H1 (cell line): Measurements from ENCODE around the gene EIF4A2. TPM values are rescaled to one million over a fixed set of nuclear protein-coding genes. Genes with fewer than 3 reads are reported as not detected.

ENCODE experiments used
- CTCF ChIA-PET: fragments of 300-600 bp; sonication (Branson Sonifier 250); formaldehyde crosslinking; loops from one replicate; lab custom pipeline; 2021; ENCODE audit not compliant: partially characterized antibody; lab: Charles Lee
- POLR2A ChIA-PET: fragments of 300-600 bp; sonication (Branson Sonifier 250); formaldehyde crosslinking; loops from one replicate; lab custom pipeline; 2021; ENCODE audit warnings: inconsistent platforms; ENCODE audit not compliant: partially characterized antibody; lab: Charles Lee
- DNase-seq, 2 experiments: peaks; one replicate each; pipeline versions ENCODE4 v3.0.0 to v3.0.0-alpha.2; 2010 to 2022; ENCODE audit warnings: low spot score in 2 of 2, low read depth in 1 of 2, mixed read lengths in 1 of 2
- FAIRE-seq: peaks from 2 replicates; lab custom pipeline; 2011; peaks lifted over from hg19 to GRCh38; lab: Jason Lieb, UNC
- H2AFZ ChIP-seq: 2 replicates; pipeline ENCODE4 v1.8.1; 2012; ENCODE audit warnings: low read length, inconsistent platforms
- H2AK5ac ChIP-seq: 2 replicates; pipeline ENCODE4 v1.6.1; 2013; ENCODE audit warnings: low read depth, low read length
- H2BK120ac ChIP-seq: replicated peaks from 2 replicates; pipeline ENCODE3; 2013; ENCODE audit warnings: low read depth, low read length, inconsistent platforms
- H2BK12ac ChIP-seq: 2 replicates; pipeline ENCODE4 v1.6.1; 2013; ENCODE audit warnings: low read depth, low read length
- H2BK15ac ChIP-seq: 2 replicates; pipeline ENCODE4 v1.6.1; 2013; ENCODE audit warnings: low read length
- H2BK20ac ChIP-seq: 2 replicates; pipeline ENCODE4 v1.6.1; 2013; ENCODE audit warnings: low read length
- H2BK5ac ChIP-seq: 2 replicates; pipeline ENCODE4 v1.6.1; 2013; ENCODE audit warnings: low read depth, low read length
- H3K14ac ChIP-seq: 2 replicates; pipeline ENCODE4 v1.6.1; 2013; ENCODE audit warnings: inconsistent platforms; ENCODE audit not compliant: insufficient read length
- H3K18ac ChIP-seq: 2 replicates; pipeline ENCODE4 v1.6.1; 2013; ENCODE audit warnings: low read length; ENCODE audit errors: extremely low read depth
- H3K23ac ChIP-seq: 2 replicates; pipeline ENCODE4 v1.6.1; 2013; ENCODE audit warnings: inconsistent platforms; ENCODE audit not compliant: insufficient read length
- H3K23me2 ChIP-seq: 2 replicates; pipeline ENCODE4 v1.6.1; 2013; ENCODE audit warnings: low read depth, low read length
- H3K27ac ChIP-seq: 2 replicates; pipeline ENCODE4 v1.6.1; 2011; ENCODE audit warnings: low read depth, low read length, inconsistent platforms
- H3K27me3 ChIP-seq, 4 experiments: replicated peaks in 1 of 4; 1 replicate in 1 of 4; 2 replicates in 3 of 4; pipeline versions ENCODE4 v1.6.1 to v1.8.1; 2011 to 2013; ENCODE audit warnings: low read length in 3 of 4, mild to moderate bottlenecking in 3 of 4, inconsistent platforms in 2 of 4, mixed read lengths in 2 of 4, moderate library complexity in 1 of 4; ENCODE audit not compliant: control insufficient read depth in 3 of 4, insufficient read depth in 3 of 4; ENCODE audit errors: extremely low read depth in 1 of 4
- H3K36me3 ChIP-seq, 4 experiments: 2 replicates each; pipeline versions ENCODE4 v1.6.1 to v1.8.1; 2011 to 2013; ENCODE audit warnings: mild to moderate bottlenecking in 4 of 4, low read length in 3 of 4, moderate library complexity in 2 of 4, control low read depth in 1 of 4, inconsistent platforms in 1 of 4; ENCODE audit not compliant: insufficient read depth in 4 of 4, control insufficient read depth in 2 of 4
- H3K4ac ChIP-seq: replicated peaks from 2 replicates; pipeline ENCODE3; 2013; ENCODE audit warnings: low read length, low read depth, mixed read lengths, inconsistent platforms; ENCODE audit not compliant: insufficient read length
- H3K4me1 ChIP-seq, 4 experiments: replicated peaks in 1 of 4; 1 replicate in 1 of 4; 2 replicates in 3 of 4; pipeline versions ENCODE4 v1.6.1 to v1.8.1; 2011 to 2013; ENCODE audit warnings: low read length in 3 of 4, inconsistent platforms in 2 of 4, mixed read lengths in 1 of 4; ENCODE audit not compliant: insufficient read depth in 4 of 4, control insufficient read depth in 3 of 4
- H3K4me2 ChIP-seq, 2 experiments: 2 replicates each; pipeline versions ENCODE4 v1.6.1 to v1.8.1; 2011 to 2013; ENCODE audit warnings: low read depth in 2 of 2, low read length in 2 of 2, control low read depth in 1 of 2, inconsistent platforms in 1 of 2, mild to moderate bottlenecking in 1 of 2; ENCODE audit not compliant: insufficient read depth in 1 of 2
- H3K4me3 ChIP-seq, 4 experiments: fragments of 200-600, 300-600 bp in 1 of 4; sonication (generic), shearing (Covaris generic), sonication (Bioruptor Twin) in 1 of 4; 2 replicates each; pipeline versions ENCODE4 v1.5.1 to v1.8.1; 2011 to 2016; ENCODE audit warnings: low read length in 4 of 4, low read depth in 3 of 4, control low read depth in 2 of 4, inconsistent platforms in 2 of 4, mild to moderate bottlenecking in 2 of 4, mixed read lengths in 1 of 4, moderate library complexity in 1 of 4; ENCODE audit not compliant: insufficient read depth in 2 of 4; ENCODE audit errors: extremely low read depth in 1 of 4
- H3K56ac ChIP-seq: replicated peaks from 2 replicates; pipeline ENCODE3; 2013; ENCODE audit warnings: low read depth, mild to moderate bottlenecking, mixed read lengths, low read length, inconsistent platforms; ENCODE audit not compliant: insufficient read length
- H3K79me1 ChIP-seq: 2 replicates; pipeline ENCODE4 v1.6.1; 2013; ENCODE audit warnings: low read depth, low read length, control low read depth
- H3K79me2 ChIP-seq, 2 experiments: 2 replicates each; pipeline versions ENCODE4 v1.6.1 to v1.8.1; 2012 to 2013; ENCODE audit warnings: low read length in 2 of 2, mild to moderate bottlenecking in 2 of 2, inconsistent platforms in 1 of 2; ENCODE audit not compliant: insufficient read depth in 2 of 2, control insufficient read depth in 1 of 2
- H3K9ac ChIP-seq, 4 experiments: replicated peaks in 1 of 4; 1 replicate in 1 of 4; 2 replicates in 3 of 4; pipeline versions ENCODE4 v1.6.1 to v1.8.1; 2011 to 2013; ENCODE audit warnings: low read depth in 3 of 4, low read length in 3 of 4, control low read depth in 2 of 4, mild to moderate bottlenecking in 2 of 4, moderate library complexity in 2 of 4, inconsistent platforms in 1 of 4; ENCODE audit errors: extremely low read depth in 1 of 4
- H3K9me3 ChIP-seq, 2 experiments: 2 replicates each; pipeline versions ENCODE4 v1.6.1 to v1.8.1; 2012 to 2013; ENCODE audit warnings: mild to moderate bottlenecking in 2 of 2, moderate library complexity in 2 of 2, control low read depth in 1 of 2, inconsistent platforms in 1 of 2, low read depth in 1 of 2, low read length in 1 of 2, mixed read lengths in 1 of 2; ENCODE audit not compliant: insufficient read depth in 2 of 2
- H4K20me1 ChIP-seq, 2 experiments: replicated peaks in 1 of 2; 2 replicates each; pipeline versions ENCODE3 to v1.8.1; 2011 to 2013; ENCODE audit warnings: inconsistent platforms in 2 of 2, low read length in 2 of 2, mild to moderate bottlenecking in 1 of 2; ENCODE audit not compliant: insufficient read depth in 2 of 2, control insufficient read depth in 1 of 2
- H4K5ac ChIP-seq: 2 replicates; pipeline ENCODE4 v1.6.1; 2013; ENCODE audit warnings: low read length, low read depth, mixed read lengths, inconsistent platforms; ENCODE audit not compliant: insufficient read length
- H4K8ac ChIP-seq: 2 replicates; pipeline ENCODE4 v1.8.0; 2013; ENCODE audit warnings: mild to moderate bottlenecking, moderate library complexity, low read length, inconsistent platforms; ENCODE audit not compliant: insufficient read depth; ENCODE audit errors: extremely low read depth
- H4K91ac ChIP-seq: replicated peaks from 2 replicates; pipeline ENCODE3; 2013; ENCODE audit warnings: low read length, mixed read lengths, inconsistent platforms; ENCODE audit not compliant: insufficient read length
- ASH2L ChIP-seq: fragments of 200-600, 300-600 bp; sonication (generic); IDR thresholded peaks from one replicate; pipeline ENCODE4 v1.7.1; 2017; ENCODE audit warnings: low read length
- CBX5 ChIP-seq: fragments of 300-800, 300-1000 bp; sonication (generic); IDR thresholded peaks from 2 replicates; pipeline ENCODE4 v1.7.1; 2016; ENCODE audit warnings: antibody characterized with exemption, low read length, low read depth
- CBX8 ChIP-seq: fragments of 300-800, 300-1000 bp; sonication (generic); IDR thresholded peaks from 2 replicates; pipeline ENCODE4 v1.7.1; 2016; ENCODE audit warnings: low read depth, low read length, borderline replicate concordance
- CHD1 ChIP-seq: IDR thresholded peaks from 2 replicates; pipeline ENCODE4 v1.6.1; 2012; ENCODE audit warnings: low read depth, low read length, improper control_type of control experiment
- CREB1 ChIP-seq: IDR thresholded peaks from 2 replicates; pipeline ENCODE4 v1.6.1; 2012; ENCODE audit warnings: inconsistent platforms
- EGR1 ChIP-seq: IDR thresholded peaks from 2 replicates; pipeline ENCODE4 v1.6.1; 2011; ENCODE audit warnings: low read depth, low read length, borderline replicate concordance
- GABPA ChIP-seq: IDR thresholded peaks from 2 replicates; pipeline ENCODE4 v1.6.1; 2011; ENCODE audit warnings: mild to moderate bottlenecking, low read length, moderate library complexity, borderline replicate concordance; ENCODE audit not compliant: insufficient read depth
- HDAC2 ChIP-seq, 2 experiments: fragments of 300-600 bp in 1 of 2; sonication (generic) in 1 of 2; IDR thresholded peaks; 2 replicates each; pipeline ENCODE4 v1.6.1; 2011 to 2012; ENCODE audit warnings: low read depth in 2 of 2, low read length in 2 of 2, mild to moderate bottlenecking in 2 of 2, moderate library complexity in 2 of 2, borderline replicate concordance in 1 of 2, inconsistent platforms in 1 of 2
- KDM4A ChIP-seq: IDR thresholded peaks from one replicate; pipeline ENCODE4 v1.7.1; 2012; ENCODE audit warnings: low read depth, mild to moderate bottlenecking, moderate library complexity, low read length, inconsistent platforms; ENCODE audit not compliant: severe bottlenecking
- NRF1 ChIP-seq: IDR thresholded peaks from 2 replicates; pipeline ENCODE4 v1.6.1; 2011; ENCODE audit warnings: mild to moderate bottlenecking, low read depth, low read length, improper control_type of control experiment
- POLR2AphosphoS5 ChIP-seq: IDR thresholded peaks from 2 replicates; pipeline ENCODE4 v1.6.1; 2011; ENCODE audit warnings: low read depth, low read length
- POU5F1 ChIP-seq: IDR thresholded peaks from 2 replicates; pipeline ENCODE4 v1.6.1; 2011; ENCODE audit warnings: low read depth, mild to moderate bottlenecking, low read length, moderate library complexity
- TCF12 ChIP-seq: IDR thresholded peaks from 2 replicates; pipeline ENCODE4 v1.6.1; 2011; ENCODE audit warnings: low read depth, mild to moderate bottlenecking, low read length
- WGBS, 2 experiments: shearing (Covaris generic) in 1 of 2; methylation state at CpG; one replicate each; pipeline versions ENCODE4 v1.1.6 to v1.1.7; 2013 to 2015; ENCODE audit warnings: low lambda C conversion rate in 2 of 2, mixed read lengths in 2 of 2, inconsistent platforms in 1 of 2, low coverage in 1 of 2, missing lambda C conversion rate in 1 of 2; ENCODE audit not compliant: insufficient replicate concordance in 2 of 2, insufficient coverage in 1 of 2, insufficient read length in 1 of 2; ENCODE audit errors: extremely low coverage in 1 of 2, missing lambda C conversion rate in 1 of 2; 5-methylcytosine and 5-hydroxymethylcytosine counted together
- polyA plus RNA-seq, 7 experiments: library from polyadenylated mRNA; depleted of rRNA in 3 of 7; stranded (reverse) in 5 of 7; unstranded in 2 of 7; fragments of >200 nt in 5 of 7; fragments of 200-250 nt in 2 of 7; gene quantifications; 1 replicate in 5 of 7; 2 replicates in 1 of 7; 4 replicates in 1 of 7; pipeline versions ENCODE4 v1.2.1 to v1.2.3, GENCODE V29; 2011 to 2013; ENCODE audit warnings: missing spikeins in 2 of 7, mixed read lengths in 2 of 7
- total RNA-seq: library from RNA; stranded (reverse); fragmentation: NEBNext Ultra II Directional; extraction: Animal tissue kit (Norgen Biotek cat#: 25700); gene quantifications from 2 replicates; pipeline ENCODE4 v1.2.1, GENCODE V29; 2021

The EIF4A2 gene
- total and polyA plus RNA-seq, 2 of the 8 experiments (the other 6 are each of a cell fraction or from before 2014, with no cell fraction given), result 527 to 604 TPM

GRCh38 chr3:186742618-186743380 lies 40.6 kb upstream of the EIF4A2 start:
- no peak overlapping the region for H3K18ac ChIP-seq
- H3K79me2 ChIP-seq, result no peaks in the 10 kb centered on the region
- no peak overlapping the region for H2BK5ac ChIP-seq
- no peaks in the 10 kb centered on the region for H3K9me3 ChIP-seq
- H3K27me3 ChIP-seq, result no peaks in the 10 kb centered on the region
- H3K27ac ChIP-seq, result no peak overlapping the region
- no peak overlapping the region for H2AK5ac ChIP-seq
- H3K4ac ChIP-seq, result no peak overlapping the region
- no peak overlapping the region for H3K9ac ChIP-seq
- H3K4me2 ChIP-seq, result no peak overlapping the region
- no peaks in the 10 kb centered on the region for H4K20me1 ChIP-seq
- no peaks in the 10 kb centered on the region for H3K79me1 ChIP-seq
- H3K36me3 ChIP-seq, result no peaks in the 10 kb centered on the region
- 89% methylated on average over 7 of the region's 7 CpGs; no CpG with 5 or more reads in 1 of the 2 experiments for WGBS, 2 experiments
- ChIA-PET CTCF (interaction anchor here (1.2 to 13.6 kb wide), 3 partner anchors 126 to 140 kb away, joined by 3 to 229 read pairs (median 3); partner anchors contain the start of gene AHSG), POLR2A (interaction anchor here (3.4 kb wide), 1 partner anchor 41 kb away, joined by 17 read pairs; the partner anchor contains the start of gene EIF4A2)
- no peak overlapping the region for H4K8ac ChIP-seq
- no peak overlapping the region for H2BK12ac ChIP-seq
- H4K91ac ChIP-seq, result no peak overlapping the region
- no peak overlapping the region for H4K5ac ChIP-seq
- no peak overlapping the region for H3K4me3 ChIP-seq
- H3K14ac ChIP-seq, result no peak overlapping the region
- H3K23ac ChIP-seq, result no peak overlapping the region
- H2BK20ac ChIP-seq, result no peak overlapping the region
- no peak overlapping the region for H2BK15ac ChIP-seq
- no peak overlapping the region for H2AFZ ChIP-seq
- no peak for DNase-seq
- H3K23me2 ChIP-seq, result no peaks in the 10 kb centered on the region
- peaks cover 2 to 12% (median 7%) of the 10 kb centered on the region in 4 experiments; a peak in 6 of 7 replicates for H3K4me1 ChIP-seq
- no peak overlapping the region for H2BK120ac ChIP-seq
- no peak for FAIRE-seq
- H3K56ac ChIP-seq, result no peak overlapping the region
- TF ChIP-seq HDAC2 (IDR thresholded peaks at IDR 0.05; ENCODE audit: borderline replicate concordance in 1 of 2, low read depth in 2 of 2, low read length in 2 of 2) (no peak), CREB1 (no peak), POLR2AphosphoS5 (no peak), TCF12 (no peak), KDM4A (no peak), EGR1 (no peak), ASH2L (no peak), GABPA (no peak), CBX8 (no peak), NRF1 (no peak), CHD1 (no peak), CBX5 (no peak), POU5F1 (no peak)
